ENCODE measurements around the gene ZDHHC14.
"Not testable (repeated sequence)": the region's sequence is repeated elsewhere in the genome, so short reads cannot be mapped to it uniquely, and the experiment has no call there.

Gene ZDHHC14

DNA sequence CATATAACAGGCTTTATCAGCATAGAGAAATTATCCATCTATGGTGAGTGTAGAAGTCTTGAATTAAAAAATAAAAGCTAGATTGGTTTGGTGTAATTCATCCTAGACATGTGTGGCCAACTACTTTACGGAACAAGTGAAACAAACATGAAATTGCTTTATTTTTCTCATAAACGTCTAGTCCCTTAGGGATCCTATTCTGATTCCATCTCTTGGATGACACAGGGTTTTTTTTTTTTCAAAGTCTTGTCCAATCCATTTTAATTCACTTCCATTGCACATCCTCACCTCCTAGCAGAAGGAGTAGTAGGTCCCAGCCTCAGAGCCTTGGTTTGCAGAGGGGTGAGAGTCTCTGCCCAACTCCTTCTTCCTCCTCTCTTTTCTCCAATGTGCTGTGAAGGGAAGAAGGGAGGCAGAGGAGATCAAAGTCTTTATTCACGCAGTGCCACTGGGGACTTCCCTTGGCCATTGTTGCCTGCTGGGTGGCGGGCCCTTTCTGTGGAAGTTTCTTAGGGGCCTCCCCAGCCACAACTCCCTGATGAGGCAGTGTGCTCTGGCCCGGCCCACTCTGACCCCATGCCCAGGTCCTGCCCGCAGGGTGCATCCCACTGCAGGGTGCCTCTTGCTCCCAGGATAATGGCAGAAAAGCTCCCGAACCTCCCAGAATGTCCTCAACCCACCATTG, 337.7 kb downstream of the ZDHHC14 start:
- no peak for DNase-seq (ENCODE audit: low spot score in 2 of 2)
- Histone ChIP-seq H3K36me3 (replicated peaks) (no peaks in the 10 kb centered on the region), H3K27me3 (ENCODE audit: low read depth) (0 out of 2 replicates have a peak, but pooled peaks cover 2% of the 10 kb centered on the region), H3K4me3 (no peak overlapping the region), H3K4me1 (peaks cover 31% of the 10 kb centered on the region), H3K9me3 (no peaks in the 10 kb centered on the region)
- in situ Hi-C loops (cut with MboI; ENCODE audit: low sequenced_read_pairs), result no loop called here

DNA sequence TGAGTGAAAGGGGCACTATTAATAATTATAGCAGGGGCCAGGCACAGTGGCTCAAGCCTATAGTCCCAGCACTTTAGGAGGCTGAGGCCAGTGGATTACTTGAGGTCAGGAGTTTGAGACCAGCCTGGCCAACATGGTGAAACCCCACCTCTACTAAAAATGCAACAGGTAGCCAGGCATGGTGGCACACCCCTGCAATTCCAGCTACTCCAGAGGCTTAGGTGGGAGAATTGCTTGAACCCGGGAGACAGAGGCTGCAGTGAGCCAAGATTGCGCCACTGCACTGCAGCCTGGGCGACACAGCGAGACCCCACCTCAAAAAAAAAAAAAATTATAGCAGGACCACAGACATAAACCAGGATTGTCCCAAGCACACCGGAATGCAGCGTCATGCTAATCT, 340.0 kb downstream of the ZDHHC14 start:
- in situ Hi-C loops (cut with MboI; ENCODE audit: low sequenced_read_pairs); H3K27me3 ChIP-seq (ENCODE audit: low read depth); H3K4me3 ChIP-seq; DNase-seq (ENCODE audit: low spot score in 2 of 2); H3K36me3 ChIP-seq (replicated peaks); H3K9me3 ChIP-seq: not testable (repeated sequence)
- peaks cover 27% of the 10 kb centered on the region for H3K4me1 ChIP-seq

DNA sequence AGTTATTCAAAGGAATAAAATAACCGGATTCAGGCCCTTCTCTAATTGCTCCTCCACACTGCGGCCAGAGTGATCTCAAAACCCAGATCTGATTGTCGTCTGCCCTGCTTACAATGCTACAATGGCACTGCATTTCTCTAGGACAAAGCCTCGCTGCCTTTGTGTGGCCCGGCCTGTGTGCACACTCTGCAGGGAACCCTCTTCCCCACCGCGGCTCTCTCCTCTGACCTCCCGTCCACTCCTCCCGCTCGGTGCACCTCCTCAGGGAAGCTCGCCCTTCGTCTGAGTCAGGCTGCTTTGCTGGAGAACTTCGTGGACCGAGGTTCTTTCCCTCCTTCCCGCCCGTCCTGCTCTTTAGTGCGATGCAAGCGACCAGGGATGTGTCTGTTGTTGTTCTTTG, 340.4 kb downstream of the ZDHHC14 start:
- H3K9me3 ChIP-seq, result no peaks in the 10 kb centered on the region
- DNase-seq (ENCODE audit: low spot score in 2 of 2), result no peak
- no peaks in the 10 kb centered on the region for H3K27me3 ChIP-seq (ENCODE audit: low read depth)
- no peaks in the 10 kb centered on the region for H3K36me3 ChIP-seq (replicated peaks)
- peaks cover 22% of the 10 kb centered on the region for H3K4me1 ChIP-seq
- in situ Hi-C loops (cut with MboI; ENCODE audit: low sequenced_read_pairs), result no loop called here
- H3K4me3 ChIP-seq, result no peak overlapping the region

GRCh38 chr6:157721830-157722229, 340.8 kb downstream of the ZDHHC14 start:
- no peak overlapping the region for H3K4me3 ChIP-seq
- H3K9me3 ChIP-seq, result no peaks in the 10 kb centered on the region
- DNase-seq (ENCODE audit: low spot score in 2 of 2), result no peak
- H3K27me3 ChIP-seq (ENCODE audit: low read depth), result no peaks in the 10 kb centered on the region
- H3K4me1 ChIP-seq, result peaks cover 18% of the 10 kb centered on the region
- no peaks in the 10 kb centered on the region for H3K36me3 ChIP-seq (replicated peaks)
- in situ Hi-C loops (cut with MboI; ENCODE audit: low sequenced_read_pairs), result no loop called here

- Histone ChIP-seq H3K27me3 (ENCODE audit: low read depth) (no peaks in the 10 kb centered on the region), H3K9me3 (no peaks in the 10 kb centered on the region), H3K36me3 (replicated peaks) (no peaks in the 10 kb centered on the region), H3K4me3 (no peak overlapping the region), H3K4me1 (peaks cover 15% of the 10 kb centered on the region)
- no peak for DNase-seq (ENCODE audit: low spot score in 2 of 2)
- in situ Hi-C loops (cut with MboI; ENCODE audit: low sequenced_read_pairs), result no loop called here
Observed at GRCh38 chr6:157723376-157723775, 342.4 kb downstream of the ZDHHC14 start.

- in situ Hi-C loops (cut with MboI; ENCODE audit: low sequenced_read_pairs), result no loop called here
- H3K27me3 ChIP-seq (ENCODE audit: low read depth), result no peaks in the 10 kb centered on the region
- no peak overlapping the region for H3K4me3 ChIP-seq
- no peaks in the 10 kb centered on the region for H3K9me3 ChIP-seq
- H3K36me3 ChIP-seq (replicated peaks), result no peaks in the 10 kb centered on the region
- H3K4me1 ChIP-seq, result peaks cover 8% of the 10 kb centered on the region
- DNase-seq (ENCODE audit: low spot score in 2 of 2), result no peak
Observed at GRCh38 chr6:157724138-157724820, 343.3 kb downstream of the ZDHHC14 start.

DNA sequence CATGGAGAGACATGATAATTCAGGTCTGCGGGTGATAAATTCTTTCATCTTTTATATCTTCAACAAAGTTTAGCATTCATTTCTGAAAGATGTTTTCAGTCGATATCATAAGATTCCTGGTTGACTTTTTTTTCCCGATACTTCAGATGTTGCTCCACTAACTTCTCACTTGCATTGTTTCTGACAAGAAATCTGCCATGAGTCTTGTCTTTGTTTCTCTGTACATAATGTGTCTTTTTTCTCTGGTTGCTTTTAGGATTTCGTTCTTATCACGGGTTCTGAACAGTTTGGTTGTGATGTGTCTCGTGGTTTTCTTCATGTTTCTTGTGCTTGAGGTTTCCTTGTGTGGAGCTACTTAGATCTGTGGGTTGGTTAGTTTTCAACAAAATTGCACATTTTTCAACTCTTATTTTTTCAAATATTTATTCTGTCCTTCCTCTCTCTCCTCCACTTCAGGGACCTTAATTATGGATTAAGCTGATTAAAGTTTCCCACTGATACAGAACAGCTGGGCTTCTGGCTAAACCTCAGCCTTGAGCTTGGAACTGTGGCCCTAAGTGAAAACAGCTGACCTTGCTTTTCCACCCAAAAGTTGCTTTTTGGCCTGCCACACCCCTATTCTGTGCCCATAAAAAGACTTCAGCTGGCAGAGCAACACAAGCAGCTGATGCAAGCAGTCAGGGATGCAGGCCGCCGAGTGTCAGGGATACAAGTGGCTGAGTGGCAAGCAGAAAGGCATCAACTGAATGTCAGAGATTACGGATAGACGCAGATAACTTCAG, 344.2 kb downstream of the ZDHHC14 start:
- in situ Hi-C loops (cut with MboI; ENCODE audit: low sequenced_read_pairs), result no loop called here
- Histone ChIP-seq H3K4me1 (no peaks in the 10 kb centered on the region), H3K36me3 (replicated peaks) (no peaks in the 10 kb centered on the region), H3K27me3 (ENCODE audit: low read depth) (no peaks in the 10 kb centered on the region), H3K9me3 (no peaks in the 10 kb centered on the region), H3K4me3 (no peak overlapping the region)
- DNase-seq (ENCODE audit: low spot score in 2 of 2), result no peak

GRCh38 chr6:157725836-157726235, 344.8 kb downstream of the ZDHHC14 start:
- Histone ChIP-seq H3K4me1 (no peaks in the 10 kb centered on the region), H3K9me3 (no peaks in the 10 kb centered on the region), H3K27me3 (ENCODE audit: low read depth) (no peaks in the 10 kb centered on the region), H3K36me3 (replicated peaks) (no peaks in the 10 kb centered on the region), H3K4me3 (no peak overlapping the region)
- in situ Hi-C loops (cut with MboI; ENCODE audit: low sequenced_read_pairs), result no loop called here
- no peak for DNase-seq (ENCODE audit: low spot score in 2 of 2)

- Histone ChIP-seq H3K27me3 (ENCODE audit: low read depth) (no peaks in the 10 kb centered on the region), H3K9me3 (no peaks in the 10 kb centered on the region), H3K4me3 (no peak overlapping the region), H3K36me3 (replicated peaks) (no peaks in the 10 kb centered on the region), H3K4me1 (no peaks in the 10 kb centered on the region)
- in situ Hi-C loops (cut with MboI; ENCODE audit: low sequenced_read_pairs), result no loop called here
- no peak for DNase-seq (ENCODE audit: low spot score in 2 of 2)
Observed at GRCh38 chr6:157726892-157727628, 346.1 kb downstream of the ZDHHC14 start.

All from HAP-1 (cell line).